ENCODE measurements around the gene WSCD2.

WSCD2 gene

DNA sequence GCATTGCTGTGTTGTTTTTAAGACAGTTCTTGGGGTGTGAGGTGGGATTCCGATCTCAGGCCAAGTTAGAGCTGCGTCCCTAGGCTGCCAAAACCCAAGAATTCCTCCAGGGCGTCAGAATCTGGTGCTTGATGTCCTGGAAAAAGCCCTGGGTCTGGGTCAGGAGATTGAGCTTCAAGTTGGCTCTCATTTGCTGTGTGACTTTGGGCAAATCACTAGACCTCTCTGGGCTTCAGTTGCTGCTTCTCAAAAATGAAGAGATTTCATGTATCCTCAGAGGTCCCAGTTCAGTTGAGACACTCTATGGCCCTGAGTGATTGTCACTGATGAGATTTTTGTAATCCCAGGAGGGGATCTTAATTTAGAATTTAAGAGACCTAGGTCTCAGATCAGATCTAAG is 1.9 kb downstream of the WSCD2 start:
- no peak for TF ChIP-seq CTCF (IDR thresholded peaks at IDR 0.05; ENCODE audit: low read depth, low read length, missing control alignments)
- no peak overlapping the region for H3K4me3 ChIP-seq (ENCODE audit: low read depth, low read length)
- in situ Hi-C loops (cut with HindIII; ENCODE audit: low sequenced_read_pairs), result no loop called here
- no peak for DNase-seq (ENCODE audit: low read depth)

GRCh38 chr12:108131657-108132126 is 2.6 kb downstream of the WSCD2 start:
- no peak overlapping the region for H3K4me3 ChIP-seq (ENCODE audit: low read depth, low read length)
- in situ Hi-C loops (cut with HindIII; ENCODE audit: low sequenced_read_pairs), result no loop called here
- no peak for TF ChIP-seq CTCF (IDR thresholded peaks at IDR 0.05; ENCODE audit: low read depth, low read length, missing control alignments)
- no peak for DNase-seq (ENCODE audit: low read depth)

- TF ChIP-seq CTCF (IDR thresholded peaks at IDR 0.05; ENCODE audit: low read depth, low read length, missing control alignments), result no peak
- DNase-seq (ENCODE audit: low read depth), result no peak
- in situ Hi-C loops (cut with HindIII; ENCODE audit: low sequenced_read_pairs), result no loop called here
- no peak overlapping the region for H3K4me3 ChIP-seq (ENCODE audit: low read depth, low read length)
These were observed 4.4 kb downstream of the WSCD2 start for GRCh38 chr12:108133482-108133881.

DNA sequence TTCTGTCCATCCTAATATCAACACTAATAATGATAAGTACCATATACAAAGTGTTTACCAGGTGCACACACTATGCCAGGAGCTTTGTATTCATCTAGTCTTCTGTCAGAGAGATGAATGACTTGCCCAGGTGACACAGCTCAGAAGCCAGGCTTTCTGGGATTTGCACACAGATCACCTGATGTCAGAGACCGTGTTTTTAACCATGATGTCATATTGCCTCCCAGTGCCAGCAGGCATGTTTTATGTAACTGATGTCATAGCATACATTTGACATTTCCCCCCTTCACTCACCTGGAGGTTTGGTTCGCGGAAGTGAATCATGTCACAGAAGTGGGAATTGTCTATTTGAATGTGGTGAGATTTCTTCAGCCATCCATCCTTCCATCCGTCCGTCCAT is 5.7 kb downstream of the WSCD2 start:
- in situ Hi-C loops (cut with HindIII; ENCODE audit: low sequenced_read_pairs), result no loop called here
- no peak for TF ChIP-seq CTCF (IDR thresholded peaks at IDR 0.05; ENCODE audit: low read depth, low read length, missing control alignments)
- no peak overlapping the region for H3K4me3 ChIP-seq (ENCODE audit: low read depth, low read length)
- no peak for DNase-seq (ENCODE audit: low read depth)

- in situ Hi-C loops (cut with HindIII; ENCODE audit: low sequenced_read_pairs), result no loop called here
- no peak for DNase-seq (ENCODE audit: low read depth)
- TF ChIP-seq CTCF (IDR thresholded peaks at IDR 0.05; ENCODE audit: low read depth, low read length, missing control alignments), result no peak
- no peak overlapping the region for H3K4me3 ChIP-seq (ENCODE audit: low read depth, low read length)
These were observed 6.5 kb downstream of the WSCD2 start for GRCh38 chr12:108135627-108136026.

GRCh38 chr12:108136697-108137096 is 7.6 kb downstream of the WSCD2 start:
- in situ Hi-C loops (cut with HindIII; ENCODE audit: low sequenced_read_pairs), result no loop called here
- H3K4me3 ChIP-seq (ENCODE audit: low read depth, low read length), result no peak overlapping the region
- DNase-seq (ENCODE audit: low read depth), result no peak
- no peak for TF ChIP-seq CTCF (IDR thresholded peaks at IDR 0.05; ENCODE audit: low read depth, low read length, missing control alignments)

- DNase-seq (ENCODE audit: low read depth), result no peak
- in situ Hi-C loops (cut with HindIII; ENCODE audit: low sequenced_read_pairs), result no loop called here
These were observed 10.4 kb downstream of the WSCD2 start for GRCh38 chr12:108139454-108139853.

More at GRCh38 chr12:108139454-108139853, 10.4 kb downstream of the WSCD2 start:
- H3K4me3 ChIP-seq (ENCODE audit: low read depth, low read length), result no peak overlapping the region
- TF ChIP-seq CTCF (IDR thresholded peaks at IDR 0.05; ENCODE audit: low read depth, low read length, missing control alignments), result no peak
